Measurements from ENCODE around the gene MLLT6.

DNA sequence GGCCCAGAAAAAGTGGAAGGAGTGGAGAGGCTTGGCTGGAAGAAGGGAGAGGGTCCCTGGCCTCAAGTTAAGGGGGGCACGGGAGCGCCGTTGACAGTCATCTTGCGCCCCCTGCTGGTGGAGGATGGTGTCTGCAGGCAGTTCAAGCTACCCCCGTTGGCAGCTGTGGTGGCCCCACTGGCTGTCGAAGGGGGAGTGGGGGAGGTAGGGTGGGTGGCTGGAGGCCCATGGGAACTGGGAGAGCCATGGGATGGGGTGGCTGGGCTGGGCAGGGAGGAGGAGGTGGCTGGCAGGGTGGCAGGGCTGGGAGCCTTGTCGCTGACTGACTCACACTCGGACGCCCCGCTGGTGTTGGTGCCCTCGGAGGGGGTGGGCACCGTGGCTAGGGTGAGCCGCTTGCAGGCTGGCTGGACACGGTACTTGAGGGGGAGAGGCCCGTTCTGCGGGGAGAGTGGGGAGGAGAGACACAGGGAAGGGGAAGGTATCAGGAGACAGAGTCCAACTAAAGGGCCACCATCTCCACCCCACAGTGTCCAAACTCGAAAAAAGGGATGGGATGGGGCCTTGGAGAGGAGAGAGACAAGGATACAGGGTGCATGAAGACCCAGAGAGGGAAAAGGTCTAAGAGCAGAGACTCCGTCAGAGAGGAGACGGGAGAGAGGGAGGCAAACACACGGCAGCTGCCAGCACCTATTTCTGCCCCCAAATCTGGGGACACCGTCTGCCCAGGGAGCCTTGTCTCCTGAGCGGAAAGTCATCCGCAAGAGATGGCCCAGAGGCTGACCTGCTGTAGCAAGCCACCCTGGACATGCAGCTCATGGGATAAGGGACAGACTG lies 30.3 kb downstream of the MLLT6 start:
- peak; percentile 83 for TF ChIP-seq CTCF (IDR thresholded peaks at IDR 0.05; ENCODE audit: insufficient read depth, low read length, poor library complexity, severe bottlenecking)
- no peak for TF ChIP-seq EZH2phosphoT487 (conservative IDR thresholded peaks at IDR 0.05; ENCODE audit: low read length)

Data from SU-DHL-6 (cell line).